ENCODE measurements around the gene BCAT1.

Gene BCAT1

DNA sequence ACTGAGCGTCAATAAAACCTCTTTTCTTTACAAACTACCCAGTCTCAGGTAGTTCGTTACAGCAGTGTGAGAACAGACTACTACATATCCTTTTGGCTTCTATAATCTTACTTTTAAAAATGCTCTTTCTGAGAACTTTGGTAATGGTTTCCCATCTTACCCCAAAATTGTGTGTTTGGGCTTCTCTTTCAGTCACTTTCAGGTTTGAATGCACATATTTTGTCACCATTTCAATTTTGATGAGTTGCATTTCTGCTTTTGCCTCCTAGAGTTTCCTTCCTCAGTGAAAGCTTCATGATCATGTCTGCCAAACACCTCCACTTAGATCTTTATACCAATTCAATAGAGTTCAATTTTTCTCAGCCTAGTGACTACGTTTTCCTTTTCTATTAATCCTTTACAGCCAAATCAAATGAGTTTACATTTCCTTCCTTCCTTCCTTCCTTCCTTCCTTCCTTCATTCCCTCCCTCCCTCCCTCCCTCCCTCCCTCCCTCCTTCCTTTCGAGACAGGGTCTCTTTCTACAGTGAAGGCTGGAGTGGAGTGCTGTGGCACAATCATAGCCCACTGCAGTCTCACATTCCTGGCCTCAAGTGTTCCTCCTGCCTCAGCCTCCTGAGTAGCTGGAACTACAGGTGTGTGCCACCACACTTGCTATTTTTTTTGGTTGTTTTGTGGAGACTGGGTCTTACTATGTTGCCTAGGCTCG is 124.9 kb downstream of the BCAT1 start:
- no peak overlapping the region for H3K27ac ChIP-seq (ENCODE audit: insufficient read depth in 1 of 2, low read depth in 1 of 2, low read length in 2 of 2, poor library complexity in 1 of 2, severe bottlenecking in 2 of 2)
- POLR2A ChIA-PET: no interaction called here
- CTCF ChIA-PET: no interaction called here
- H3K4me3 ChIP-seq (ENCODE audit: control insufficient read depth in 1 of 7, extremely low read depth in 1 of 7, insufficient read depth in 4 of 7, low read depth in 2 of 7, low read length in 6 of 7): no peak overlapping the region
- DNase-seq: no peak
- H3K4me1 ChIP-seq (ENCODE audit: control extremely low read depth in 1 of 4, control insufficient read depth in 4 of 4, insufficient read depth in 4 of 4, low read length in 3 of 4): no peaks in the 10 kb centered on the region
- H3K9me3 ChIP-seq (ENCODE audit: control extremely low read depth in 1 of 5, control insufficient read depth in 4 of 5, insufficient read depth in 2 of 5, low read depth in 1 of 5, low read length in 4 of 5): no peaks in the 10 kb centered on the region
- H3K27me3 ChIP-seq (replicated peaks in 2 of 5; ENCODE audit: control insufficient read depth in 4 of 5, insufficient read depth in 5 of 5, low read length in 4 of 5): no peaks in the 10 kb centered on the region
- WGBS (ENCODE audit: insufficient coverage): 100% methylated on average over 1 of the region's 5 CpGs
- H3K36me3 ChIP-seq (ENCODE audit: control insufficient read depth in 4 of 4, insufficient read depth in 4 of 4, low read length in 3 of 4): peaks cover 10 to 50% (median 36%) of the 10 kb centered on the region in 4 experiments

DNA sequence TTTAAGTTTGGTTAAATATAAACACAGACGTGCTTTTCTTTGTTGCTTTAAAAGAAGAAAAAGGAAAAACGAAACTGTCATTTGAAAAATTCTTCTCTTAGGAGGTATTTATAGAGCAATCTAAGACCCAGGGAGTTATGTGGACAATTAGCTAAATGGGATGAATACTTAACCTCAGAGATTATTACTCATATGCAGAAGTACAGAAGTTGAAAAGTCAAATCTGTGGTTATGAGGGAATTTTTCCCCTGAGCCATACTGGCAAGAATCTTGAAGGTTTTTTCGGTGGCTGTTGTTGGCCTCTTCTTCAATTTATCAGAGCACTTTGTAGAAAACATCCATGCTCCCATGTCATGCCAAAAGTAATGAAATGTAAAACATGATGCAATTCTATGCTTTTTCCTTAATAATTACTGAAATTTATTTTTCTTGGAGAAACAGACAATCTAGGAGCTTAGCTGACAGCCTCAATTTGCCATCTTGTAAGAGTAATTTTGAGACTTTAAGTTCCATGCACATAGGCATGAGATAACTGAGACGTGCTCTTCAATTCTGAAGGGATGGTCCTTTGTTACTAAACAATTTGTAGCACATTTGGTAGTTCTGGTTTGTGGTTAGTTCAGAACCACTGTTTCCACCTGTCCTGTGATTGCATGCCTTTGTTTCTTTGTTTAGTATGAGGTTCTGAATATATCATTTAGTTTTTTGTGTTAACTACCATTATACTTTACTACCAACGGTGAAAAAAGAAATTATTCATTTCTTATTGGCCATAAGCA is 126.6 kb downstream of the BCAT1 start:
- no peaks in the 10 kb centered on the region for H3K27me3 ChIP-seq (replicated peaks in 2 of 5; ENCODE audit: control insufficient read depth in 4 of 5, insufficient read depth in 5 of 5, low read length in 4 of 5)
- H3K4me1 ChIP-seq (ENCODE audit: control extremely low read depth in 1 of 4, control insufficient read depth in 4 of 4, insufficient read depth in 4 of 4, low read length in 3 of 4): no peaks in the 10 kb centered on the region
- ChIA-PET POLR2A (no interaction called here), CTCF (no interaction called here)
- H3K4me3 ChIP-seq (ENCODE audit: control insufficient read depth in 1 of 7, extremely low read depth in 1 of 7, insufficient read depth in 4 of 7, low read depth in 2 of 7, low read length in 6 of 7): no peak overlapping the region
- 100% methylated on average over 3 of the region's 5 CpGs for WGBS (ENCODE audit: insufficient coverage)
- no peak overlapping the region for H3K27ac ChIP-seq (ENCODE audit: insufficient read depth in 1 of 2, low read depth in 1 of 2, low read length in 2 of 2, poor library complexity in 1 of 2, severe bottlenecking in 2 of 2)
- DNase-seq: no peak
- no peaks in the 10 kb centered on the region for H3K9me3 ChIP-seq (ENCODE audit: control extremely low read depth in 1 of 5, control insufficient read depth in 4 of 5, insufficient read depth in 2 of 5, low read depth in 1 of 5, low read length in 4 of 5)
- peaks cover 14 to 53% (median 36%) of the 10 kb centered on the region in 4 experiments for H3K36me3 ChIP-seq (ENCODE audit: control insufficient read depth in 4 of 4, insufficient read depth in 4 of 4, low read length in 3 of 4)

DNA sequence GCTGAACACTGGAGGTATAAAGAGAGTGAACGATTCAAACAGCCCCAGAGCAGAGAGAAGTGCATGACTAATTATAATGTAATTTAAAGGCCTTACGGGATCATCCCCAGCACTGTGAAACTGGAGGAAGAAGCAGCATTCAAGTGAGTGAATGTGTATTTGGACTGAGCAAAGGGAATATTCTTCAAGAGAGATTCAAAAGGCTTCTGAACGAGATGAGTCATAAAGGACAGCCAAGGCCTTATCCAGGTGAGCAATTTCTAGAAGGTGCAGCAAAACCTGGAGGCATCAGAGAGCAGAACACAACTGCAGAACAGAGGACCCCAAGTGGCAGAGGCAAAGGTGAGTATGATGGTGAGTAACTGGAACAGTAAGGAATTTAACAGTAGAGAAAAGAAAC is 127.2 kb downstream of the BCAT1 start:
- Histone ChIP-seq H3K4me3 (ENCODE audit: control insufficient read depth in 1 of 7, extremely low read depth in 1 of 7, insufficient read depth in 4 of 7, low read depth in 2 of 7, low read length in 6 of 7) (no peak overlapping the region), H3K9me3 (ENCODE audit: control extremely low read depth in 1 of 5, control insufficient read depth in 4 of 5, insufficient read depth in 2 of 5, low read depth in 1 of 5, low read length in 4 of 5) (no peaks in the 10 kb centered on the region), H3K27ac (ENCODE audit: insufficient read depth in 1 of 2, low read depth in 1 of 2, low read length in 2 of 2, poor library complexity in 1 of 2, severe bottlenecking in 2 of 2) (no peak overlapping the region), H3K36me3 (ENCODE audit: control insufficient read depth in 4 of 4, insufficient read depth in 4 of 4, low read length in 3 of 4) (peaks cover 16 to 55% (median 37%) of the 10 kb centered on the region in 4 experiments), H3K4me1 (ENCODE audit: control extremely low read depth in 1 of 4, control insufficient read depth in 4 of 4, insufficient read depth in 4 of 4, low read length in 3 of 4) (no peaks in the 10 kb centered on the region), H3K27me3 (replicated peaks in 2 of 5; ENCODE audit: control insufficient read depth in 4 of 5, insufficient read depth in 5 of 5, low read length in 4 of 5) (no peaks in the 10 kb centered on the region)
- DNase-seq: no peak
- CTCF ChIA-PET: no interaction called here
- WGBS (ENCODE audit: insufficient coverage): 96% methylated on average over 3 of the region's 3 CpGs
- POLR2A ChIA-PET: no interaction called here

DNA sequence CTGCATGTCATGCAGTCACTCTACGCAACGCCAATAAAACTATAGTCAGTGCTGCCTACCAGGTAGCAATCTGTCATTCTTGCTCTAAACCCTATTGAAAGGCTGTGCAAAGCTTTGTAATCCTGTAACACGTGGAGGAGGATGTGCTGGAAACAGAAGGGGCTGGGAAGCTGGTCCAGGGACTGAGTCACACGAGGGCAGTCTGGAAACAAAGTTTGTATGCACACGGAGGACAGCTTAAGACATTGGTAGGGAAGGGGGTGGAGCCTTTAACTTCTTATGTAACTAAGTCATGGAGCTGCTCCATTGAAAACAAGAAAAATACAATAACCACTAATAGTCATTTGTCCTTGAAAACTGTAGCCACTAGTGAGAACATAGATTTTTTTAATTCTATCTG is 128.0 kb downstream of the BCAT1 start:
- ChIA-PET POLR2A (no interaction called here), CTCF (no interaction called here)
- Histone ChIP-seq H3K27ac (ENCODE audit: insufficient read depth in 1 of 2, low read depth in 1 of 2, low read length in 2 of 2, poor library complexity in 1 of 2, severe bottlenecking in 2 of 2) (no peak overlapping the region), H3K4me1 (ENCODE audit: control extremely low read depth in 1 of 4, control insufficient read depth in 4 of 4, insufficient read depth in 4 of 4, low read length in 3 of 4) (peaks cover 0 to under 1% (median 0%) of the 10 kb centered on the region in 4 experiments), H3K9me3 (ENCODE audit: control extremely low read depth in 1 of 5, control insufficient read depth in 4 of 5, insufficient read depth in 2 of 5, low read depth in 1 of 5, low read length in 4 of 5) (no peaks in the 10 kb centered on the region), H3K4me3 (ENCODE audit: control insufficient read depth in 1 of 7, extremely low read depth in 1 of 7, insufficient read depth in 4 of 7, low read depth in 2 of 7, low read length in 6 of 7) (no peak overlapping the region), H3K36me3 (ENCODE audit: control insufficient read depth in 4 of 4, insufficient read depth in 4 of 4, low read length in 3 of 4) (peaks cover 16 to 56% (median 33%) of the 10 kb centered on the region in 4 experiments), H3K27me3 (replicated peaks in 2 of 5; ENCODE audit: control insufficient read depth in 4 of 5, insufficient read depth in 5 of 5, low read length in 4 of 5) (no peaks in the 10 kb centered on the region)
- no peak for DNase-seq
- WGBS (ENCODE audit: insufficient coverage): 95% methylated on average over 4 of the region's 5 CpGs

DNA sequence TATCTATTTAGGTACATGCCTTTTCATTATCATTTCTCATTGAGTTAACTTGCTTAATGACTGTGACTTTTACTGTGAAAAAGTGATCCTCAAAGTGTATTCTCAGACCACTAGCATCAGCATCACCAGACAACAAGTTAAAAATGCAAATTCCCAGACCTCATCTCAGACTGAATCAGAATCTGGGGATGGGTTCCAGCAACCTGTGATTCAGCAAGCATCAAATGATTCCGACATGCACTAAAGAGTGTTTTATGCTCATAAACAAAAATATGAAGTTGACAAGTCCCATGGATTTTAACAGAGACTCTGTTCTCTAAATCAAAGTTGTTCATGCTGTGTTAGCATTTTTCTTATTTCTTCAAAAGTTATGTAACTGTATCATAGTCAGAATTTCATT is 130.6 kb downstream of the BCAT1 start:
- Histone ChIP-seq H3K36me3 (ENCODE audit: control insufficient read depth in 4 of 4, insufficient read depth in 4 of 4, low read length in 3 of 4) (peaks cover 14 to 47% (median 25%) of the 10 kb centered on the region in 4 experiments), H3K9me3 (ENCODE audit: control extremely low read depth in 1 of 5, control insufficient read depth in 4 of 5, insufficient read depth in 2 of 5, low read depth in 1 of 5, low read length in 4 of 5) (no peaks in the 10 kb centered on the region), H3K4me3 (ENCODE audit: control insufficient read depth in 1 of 7, extremely low read depth in 1 of 7, insufficient read depth in 4 of 7, low read depth in 2 of 7, low read length in 6 of 7) (no peak overlapping the region), H3K4me1 (ENCODE audit: control extremely low read depth in 1 of 4, control insufficient read depth in 4 of 4, insufficient read depth in 4 of 4, low read length in 3 of 4) (peaks cover 4 to 21% (median 9%) of the 10 kb centered on the region in 4 experiments), H3K27ac (ENCODE audit: insufficient read depth in 1 of 2, low read depth in 1 of 2, low read length in 2 of 2, poor library complexity in 1 of 2, severe bottlenecking in 2 of 2) (no peak overlapping the region), H3K27me3 (replicated peaks in 2 of 5; ENCODE audit: control insufficient read depth in 4 of 5, insufficient read depth in 5 of 5, low read length in 4 of 5) (no peaks in the 10 kb centered on the region)
- ChIA-PET CTCF (interaction anchor here (1.0 kb wide), 1 partner anchor 11 kb away, joined by 3 read pairs; no protein-coding TSS in a partner anchor), POLR2A (no interaction called here)
- no peak for DNase-seq
- 100% methylated on average over 1 of the region's 1 CpG for WGBS (ENCODE audit: insufficient coverage)

DNA sequence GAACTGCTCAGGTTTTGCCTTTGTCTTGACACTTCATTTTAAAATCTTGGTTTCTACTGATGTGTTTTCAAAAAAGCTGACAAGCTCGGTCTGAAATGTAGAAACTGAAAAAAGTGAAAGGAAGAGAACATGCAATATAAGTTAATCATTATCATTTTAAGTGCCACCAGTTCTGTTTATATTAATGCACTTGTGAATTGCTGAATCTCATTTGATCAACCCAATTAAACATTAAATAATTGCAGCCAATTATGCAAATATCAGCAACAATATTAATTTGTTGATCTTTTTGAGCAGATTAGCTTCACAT is 133.8 kb downstream of the BCAT1 start:
- CTCF ChIA-PET: interaction anchor here (1.9 kb wide), 1 partner anchor 20 kb away, joined by 4 read pairs; no protein-coding TSS in a partner anchor
- Histone ChIP-seq H3K36me3 (ENCODE audit: control insufficient read depth in 4 of 4, insufficient read depth in 4 of 4, low read length in 3 of 4) (peaks cover 0 to 19% (median 13%) of the 10 kb centered on the region in 4 experiments), H3K9me3 (ENCODE audit: control extremely low read depth in 1 of 5, control insufficient read depth in 4 of 5, insufficient read depth in 2 of 5, low read depth in 1 of 5, low read length in 4 of 5) (no peaks in the 10 kb centered on the region), H3K27me3 (replicated peaks in 2 of 5; ENCODE audit: control insufficient read depth in 4 of 5, insufficient read depth in 5 of 5, low read length in 4 of 5) (no peaks in the 10 kb centered on the region), H3K27ac (ENCODE audit: insufficient read depth in 1 of 2, low read depth in 1 of 2, low read length in 2 of 2, poor library complexity in 1 of 2, severe bottlenecking in 2 of 2) (peak overlapping the region; percentile 39 to 51), H3K4me3 (ENCODE audit: control insufficient read depth in 1 of 7, extremely low read depth in 1 of 7, insufficient read depth in 4 of 7, low read depth in 2 of 7, low read length in 6 of 7) (peak overlapping the region in 5 of 7 experiments; percentile 24 to 65 (median 44)), H3K4me1 (ENCODE audit: control extremely low read depth in 1 of 4, control insufficient read depth in 4 of 4, insufficient read depth in 4 of 4, low read length in 3 of 4) (peaks cover 4 to 21% (median 9%) of the 10 kb centered on the region in 4 experiments)
- no CpG with 5 or more reads among the region's 1 CpG for WGBS (ENCODE audit: insufficient coverage)
- DNase-seq: no peak
- POLR2A ChIA-PET: no interaction called here
